HCT116 (cell line): ENCODE data around the gene HIVEP3. TPM values are rescaled to one million over a fixed set of nuclear protein-coding genes. Genes with fewer than 3 reads are reported as not detected.

Experiments
- ATAC-seq: fragments of 200-7000 bp; cut with Tn5 transposase; 2 replicates; pipeline ENCODE4 v1.9.1; 2020; ENCODE audit warnings: mild to moderate bottlenecking, moderate library complexity
- BruUV-seq: library from RNA; stranded (reverse); fragments of 400-500 nt; replicated peaks from 2 replicates; lab custom pipeline; 2021; lab: Mats Ljungman, UMichigan
- CTCF ChIA-PET: fragments of 300-600 bp; sonication (Branson Sonifier 250); formaldehyde crosslinking; loops from one replicate; lab custom pipeline; 2021; ENCODE audit warnings: antibody characterized with exemption; lab: Charles Lee
- POLR2A ChIA-PET: fragments of 300-600, 350-600 bp; sonication (Branson Sonifier 250); formaldehyde crosslinking; loops from one replicate; lab custom pipeline; 2021; ENCODE audit warnings: antibody characterized with exemption; lab: Charles Lee
- RAD21 ChIA-PET, 2 experiments: fragments of 300-600 bp; sonication (Branson Sonifier 250); formaldehyde crosslinking; loops; one replicate each; lab custom pipeline; 2023; ENCODE audit warnings: low total read pairs in 2 of 2; ENCODE audit not compliant: uncharacterized antibody in 2 of 2, unreplicated experiment in 2 of 2, low non-redundant PET in 1 of 2; lab: Charles Lee
- DNase-seq: peaks from one replicate; pipeline ENCODE4 v3.0.0-alpha.2; 2010; ENCODE audit warnings: low read depth, low spot score
- H2AFZ ChIP-seq: fragments of 200-600 bp; shearing (Covaris generic), sonication (generic); 2 replicates; pipeline ENCODE4 v1.6.1; 2017; ENCODE audit warnings: low read depth, mixed run types, mixed read lengths, antibody characterized with exemption, low read length; ENCODE audit not compliant: poor library complexity, severe bottlenecking
- H3K27ac ChIP-seq: 2 replicates; pipeline ENCODE4 v1.5.1; 2012; ENCODE audit warnings: low read depth, low read length
- H3K27me3 ChIP-seq: fragments of 200-600 bp; sonication (generic); 2 replicates; pipeline ENCODE4 v1.6.1; 2016; ENCODE audit warnings: mixed run types, low read length, mixed read lengths; ENCODE audit not compliant: insufficient read depth
- H3K36me3 ChIP-seq, 2 experiments: fragments of 200-500 bp in 1 of 2; fragments of 200-600 bp in 1 of 2; sonication (Bioruptor generic) in 1 of 2; sonication (generic) in 1 of 2; 2 replicates each; pipeline versions ENCODE4 v1.5.1 to v1.6.1; 2014 to 2016; ENCODE audit warnings: low read length in 2 of 2, inconsistent platforms in 1 of 2, mixed read lengths in 1 of 2, mixed run types in 1 of 2; ENCODE audit not compliant: insufficient read depth in 2 of 2, control insufficient read depth in 1 of 2
- H3K4me1 ChIP-seq, 2 experiments: fragments of 200-600 bp in 1 of 2; sonication (generic) in 1 of 2; 2 replicates each; pipeline versions ENCODE4 v1.5.1 to v1.6.1; 2012 to 2017; ENCODE audit warnings: low read length in 2 of 2, inconsistent platforms in 1 of 2, mild to moderate bottlenecking in 1 of 2, mixed read lengths in 1 of 2, mixed run types in 1 of 2, moderate library complexity in 1 of 2; ENCODE audit not compliant: insufficient read depth in 2 of 2, control insufficient read depth in 1 of 2
- H3K4me2 ChIP-seq: fragments of 200-600 bp; sonication (generic); 2 replicates; pipeline ENCODE4 v1.6.1; 2017; ENCODE audit warnings: mixed run types, low read length, mixed read lengths
- H3K4me3 ChIP-seq, 2 experiments: fragments of 200-600 bp in 1 of 2; sonication (generic) in 1 of 2; replicated peaks in 1 of 2; 2 replicates each; pipeline ENCODE4 v1.5.1; 2011 to 2016; ENCODE audit warnings: low read length in 2 of 2, control low read depth in 1 of 2, low read depth in 1 of 2, mild to moderate bottlenecking in 1 of 2, mixed read lengths in 1 of 2, mixed run types in 1 of 2
- H3K79me2 ChIP-seq: fragments of 200-600 bp; sonication (generic); 2 replicates; pipeline ENCODE4 v1.6.1; 2017; ENCODE audit warnings: mild to moderate bottlenecking, mixed run types, low read length, moderate library complexity, mixed read lengths; ENCODE audit not compliant: insufficient read depth
- H3K9ac ChIP-seq: fragments of 200-600 bp; sonication (generic); 2 replicates; pipeline ENCODE4 v1.6.1; 2016; ENCODE audit warnings: low read length, mixed read lengths
- H3K9me2 ChIP-seq: fragments of 200-600 bp; sonication (generic), shearing (Covaris generic); 2 replicates; pipeline ENCODE4 v1.6.1; 2017; ENCODE audit warnings: mixed run types, mild to moderate bottlenecking, moderate library complexity; ENCODE audit not compliant: insufficient read depth
- H3K9me3 ChIP-seq, 2 experiments: fragments of 200-500 bp in 1 of 2; fragments of 200-600 bp in 1 of 2; sonication (Bioruptor generic) in 1 of 2; sonication (generic) in 1 of 2; 2 replicates each; pipeline ENCODE4 v1.6.1; 2014 to 2017; ENCODE audit warnings: low read length in 2 of 2, mixed read lengths in 2 of 2, inconsistent platforms in 1 of 2, low read depth in 1 of 2, mild to moderate bottlenecking in 1 of 2, mixed run types in 1 of 2, moderate library complexity in 1 of 2; ENCODE audit not compliant: control insufficient read depth in 1 of 2, insufficient read depth in 1 of 2
- H4K20me1 ChIP-seq: fragments of 200-600 bp; sonication (generic), shearing (Covaris generic); 2 replicates; pipeline ENCODE4 v1.6.1; 2017; ENCODE audit warnings: mixed run types, mild to moderate bottlenecking, moderate library complexity; ENCODE audit not compliant: insufficient read depth
- CEBPB ChIP-seq: IDR thresholded peaks from 2 replicates; pipeline ENCODE4 v1.6.1; 2012; ENCODE audit warnings: low read depth
- ELF1 ChIP-seq: IDR thresholded peaks from 2 replicates; pipeline ENCODE4 v1.6.1; 2012; ENCODE audit warnings: low read depth, borderline replicate concordance
- EZH2phosphoT487 ChIP-seq: fragments of 200-600 bp; IDR thresholded peaks from 2 replicates; pipeline ENCODE4 v1.6.1; 2018; ENCODE audit warnings: antibody characterized with exemption, borderline replicate concordance
- JUND ChIP-seq: IDR thresholded peaks from 2 replicates; pipeline ENCODE4 v1.6.1; 2012
- POLR2A ChIP-seq: IDR thresholded peaks from 2 replicates; pipeline ENCODE4 v1.7.0; 2011; ENCODE audit warnings: borderline replicate concordance; ENCODE audit not compliant: insufficient read depth, insufficient read length; ENCODE audit errors: extremely low read depth
- RAD21 ChIP-seq: IDR thresholded peaks from 2 replicates; pipeline ENCODE4 v1.6.1; 2012; ENCODE audit warnings: low read depth, mild to moderate bottlenecking
- SIN3A ChIP-seq: IDR thresholded peaks from 2 replicates; pipeline ENCODE4 v1.6.1; 2012; ENCODE audit warnings: low read depth
- SRF ChIP-seq: IDR thresholded peaks from 2 replicates; pipeline ENCODE4 v1.6.1; 2012; ENCODE audit warnings: low read depth
- YY1 ChIP-seq: IDR thresholded peaks from 2 replicates; pipeline ENCODE4 v1.6.1; 2011; ENCODE audit warnings: low read length, low read depth, moderate library complexity, mild to moderate bottlenecking; ENCODE audit not compliant: insufficient replicate concordance; ENCODE audit errors: extremely low read depth
- ZNF274 ChIP-seq: fragments of 200-500 bp; sonication (Bioruptor generic); IDR thresholded peaks from 2 replicates; pipeline ENCODE4 v1.6.1; 2014; ENCODE audit warnings: mild to moderate bottlenecking, low read depth, low read length, inconsistent platforms
- intact Hi-C: fragments of 100-400 bp; cut with micrococcal nuclease; formaldehyde crosslinking; loops from 2 replicates; pipeline ENCODE4 v1.10.0; 2022
- total RNA-seq: library from RNA; stranded (reverse); gene quantifications from one replicate; pipeline ENCODE4 v1.2.1, GENCODE V29; 2021; ENCODE audit not compliant: unreplicated experiment
- TF ChIP-seq, protein P1 (sequence below): IDR thresholded peaks from 2 replicates; pipeline ENCODE4 v1.6.1; 2012; ENCODE audit warnings: low read depth
- TF ChIP-seq, protein P2 (sequence below): IDR thresholded peaks from 2 replicates; pipeline ENCODE4 v1.6.1; 2012
- TF ChIP-seq, protein P3 (sequence below): IDR thresholded peaks from 2 replicates; pipeline ENCODE4 v1.6.1; 2012

HIVEP3 gene
- total RNA-seq, 1 experiment from 2014 or later, result 7.1 TPM

DNA sequence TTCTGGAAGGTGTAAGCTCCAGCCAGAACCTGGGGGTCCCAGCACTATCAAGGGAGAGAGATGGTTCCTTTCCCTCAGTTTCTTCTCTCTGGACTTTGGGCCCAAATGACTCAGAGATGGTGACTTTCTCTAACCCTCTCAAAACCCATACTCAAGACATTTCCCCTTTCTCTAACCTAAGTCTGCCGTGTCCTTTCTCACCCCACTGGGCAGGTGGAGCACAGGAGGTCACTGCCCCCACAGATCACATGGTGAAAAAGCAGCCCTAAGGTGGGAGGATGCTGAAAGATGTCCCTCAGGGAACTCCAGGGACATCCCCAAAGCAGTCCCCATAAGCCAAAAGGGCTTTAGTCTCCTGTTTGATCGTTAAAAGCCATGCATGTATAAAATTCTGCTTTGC is 173.7 kb downstream of the HIVEP3 start (continued):
- TF ChIP-seq, protein P1, sequence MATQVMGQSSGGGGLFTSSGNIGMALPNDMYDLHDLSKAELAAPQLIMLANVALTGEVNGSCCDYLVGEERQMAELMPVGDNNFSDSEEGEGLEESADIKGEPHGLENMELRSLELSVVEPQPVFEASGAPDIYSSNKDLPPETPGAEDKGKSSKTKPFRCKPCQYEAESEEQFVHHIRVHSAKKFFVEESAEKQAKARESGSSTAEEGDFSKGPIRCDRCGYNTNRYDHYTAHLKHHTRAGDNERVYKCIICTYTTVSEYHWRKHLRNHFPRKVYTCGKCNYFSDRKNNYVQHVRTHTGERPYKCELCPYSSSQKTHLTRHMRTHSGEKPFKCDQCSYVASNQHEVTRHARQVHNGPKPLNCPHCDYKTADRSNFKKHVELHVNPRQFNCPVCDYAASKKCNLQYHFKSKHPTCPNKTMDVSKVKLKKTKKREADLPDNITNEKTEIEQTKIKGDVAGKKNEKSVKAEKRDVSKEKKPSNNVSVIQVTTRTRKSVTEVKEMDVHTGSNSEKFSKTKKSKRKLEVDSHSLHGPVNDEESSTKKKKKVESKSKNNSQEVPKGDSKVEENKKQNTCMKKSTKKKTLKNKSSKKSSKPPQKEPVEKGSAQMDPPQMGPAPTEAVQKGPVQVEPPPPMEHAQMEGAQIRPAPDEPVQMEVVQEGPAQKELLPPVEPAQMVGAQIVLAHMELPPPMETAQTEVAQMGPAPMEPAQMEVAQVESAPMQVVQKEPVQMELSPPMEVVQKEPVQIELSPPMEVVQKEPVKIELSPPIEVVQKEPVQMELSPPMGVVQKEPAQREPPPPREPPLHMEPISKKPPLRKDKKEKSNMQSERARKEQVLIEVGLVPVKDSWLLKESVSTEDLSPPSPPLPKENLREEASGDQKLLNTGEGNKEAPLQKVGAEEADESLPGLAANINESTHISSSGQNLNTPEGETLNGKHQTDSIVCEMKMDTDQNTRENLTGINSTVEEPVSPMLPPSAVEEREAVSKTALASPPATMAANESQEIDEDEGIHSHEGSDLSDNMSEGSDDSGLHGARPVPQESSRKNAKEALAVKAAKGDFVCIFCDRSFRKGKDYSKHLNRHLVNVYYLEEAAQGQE, result no peak
- TF ChIP-seq SRF, result no peak
- TF ChIP-seq EZH2phosphoT487, result no peak
- TF ChIP-seq SIN3A, result no peak

DNA sequence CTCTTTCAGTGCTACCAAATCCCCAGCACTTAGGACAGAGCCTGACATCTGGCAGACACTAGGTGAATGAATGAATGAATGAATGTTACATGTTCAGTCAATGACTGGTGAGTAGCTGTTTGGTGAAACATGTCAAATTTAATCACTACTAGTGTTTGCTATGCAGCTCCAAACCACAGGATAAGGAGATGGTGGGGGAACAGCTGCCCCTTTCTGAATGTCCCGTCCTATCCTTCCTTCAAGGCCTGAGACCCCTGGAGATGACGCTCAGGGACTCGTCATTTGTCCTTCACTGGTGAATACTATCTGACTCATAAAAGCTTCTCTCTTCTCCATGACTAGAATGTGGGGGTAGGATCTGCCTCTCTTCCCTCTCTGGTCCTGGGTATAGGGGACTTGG is 175.4 kb downstream of the HIVEP3 start:
- H3K4me1 ChIP-seq, result peaks cover 0 to 16% of the 10 kb centered on the region in 2 experiments; a peak in 2 of 4 replicates
- H3K79me2 ChIP-seq, result no peaks in the 10 kb centered on the region
- RAD21 ChIA-PET, result no interaction called here
- H3K4me3 ChIP-seq, result no peak overlapping the region
- no peak for ATAC-seq
- no peak overlapping the region for H2AFZ ChIP-seq
- H3K4me2 ChIP-seq, result peak overlapping the region; percentile 46
- no peak for DNase-seq
- POLR2A ChIA-PET, result no interaction called here
- no peaks in the 10 kb centered on the region for H4K20me1 ChIP-seq
- no peaks in the 10 kb centered on the region for H3K27me3 ChIP-seq
- intact Hi-C loops, result no loop called here
- TF ChIP-seq ZNF274, result no peak
- TF ChIP-seq RAD21, result no peak
- no peak for TF ChIP-seq JUND
- TF ChIP-seq, protein P2, sequence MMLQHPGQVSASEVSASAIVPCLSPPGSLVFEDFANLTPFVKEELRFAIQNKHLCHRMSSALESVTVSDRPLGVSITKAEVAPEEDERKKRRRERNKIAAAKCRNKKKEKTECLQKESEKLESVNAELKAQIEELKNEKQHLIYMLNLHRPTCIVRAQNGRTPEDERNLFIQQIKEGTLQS, result no peak
- no peak for TF ChIP-seq EZH2phosphoT487
- no peak for TF ChIP-seq ELF1
- TF ChIP-seq SRF, result no peak
- TF ChIP-seq YY1, result no peak
- no peak for TF ChIP-seq POLR2A
- TF ChIP-seq, protein P1, result no peak
- TF ChIP-seq, protein P3, sequence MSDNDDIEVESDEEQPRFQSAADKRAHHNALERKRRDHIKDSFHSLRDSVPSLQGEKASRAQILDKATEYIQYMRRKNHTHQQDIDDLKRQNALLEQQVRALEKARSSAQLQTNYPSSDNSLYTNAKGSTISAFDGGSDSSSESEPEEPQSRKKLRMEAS, result no peak
- no peak for TF ChIP-seq CEBPB
- TF ChIP-seq, all 23 proteins: peak for 0
- H3K36me3 ChIP-seq, result no peaks in the 10 kb centered on the region
- H3K9me3 ChIP-seq, result no peaks in the 10 kb centered on the region
- H3K9me2 ChIP-seq, result no peaks in the 10 kb centered on the region
- H3K9ac ChIP-seq, result no peak overlapping the region
- H3K27ac ChIP-seq, result no peak overlapping the region
- BruUV-seq, result no TSS peak
- CTCF ChIA-PET, result no interaction called here
